SH-SY5Y (cell line): ENCODE results near the gene ADAMTS3.

ENCODE experiments used
- GATA2 ChIP-seq: IDR thresholded peaks from 2 replicates; pipeline ENCODE4 v1.6.1; 2011; ENCODE audit warnings: mild to moderate bottlenecking, low read depth, low read length
- GATA3 ChIP-seq: IDR thresholded peaks from 2 replicates; pipeline ENCODE4 v1.6.1; 2011; ENCODE audit warnings: low read depth, mild to moderate bottlenecking, low read length, moderate library complexity

- TF ChIP-seq GATA3 (no peak), GATA2 (no peak)
Observed at GRCh38 chr4:72448231-72448630, 120.8 kb downstream of the ADAMTS3 start.
